Tibial artery (tissue), 4 donors: ENCODE results near the gene SCAP.

ENCODE experiments used
- DNase-seq, 2 donors: peaks; one replicate each; pipeline ENCODE4 v3.0.0-alpha.2; 2019
- H3K27ac ChIP-seq, 2 donors: fragments of 200-600 bp; sonication (generic) in 1 of 2; 1 replicate in 1 of 2; 2 replicates in 1 of 2; pipeline ENCODE4 v1.5.1; 2018 to 2019; ENCODE audit warnings: mild to moderate bottlenecking in 1 of 2
- H3K27me3 ChIP-seq, 2 donors: fragments of 200-600 bp; sonication (generic) in 1 of 2; one replicate each; pipeline versions ENCODE4 v1.5.1 to v1.6.0; 2016 to 2019
- H3K36me3 ChIP-seq, 3 donors: fragments of 200-600 bp; sonication (generic) in 2 of 3; one replicate each; pipeline ENCODE4 v1.5.1; 2016 to 2019; ENCODE audit warnings: mild to moderate bottlenecking in 2 of 3
- H3K4me1 ChIP-seq, 4 donors: fragments of 200-600 bp; sonication (generic) in 2 of 4; 1 replicate in 3 of 4; 2 replicates in 1 of 4; pipeline ENCODE4 v1.5.1; 2016 to 2019
- H3K4me3 ChIP-seq, 2 donors: fragments of 200-600 bp; sonication (generic) in 1 of 2; 1 replicate in 1 of 2; 2 replicates in 1 of 2; pipeline ENCODE4 v1.5.1; 2018 to 2019; ENCODE audit warnings: mild to moderate bottlenecking in 2 of 2
- H3K9me3 ChIP-seq, 3 donors: fragments of 200-600 bp; sonication (generic) in 1 of 3; one replicate each; pipeline ENCODE4 v1.5.1; 2016 to 2019
- CTCF ChIP-seq, 2 experiments: fragments of 200-600 bp in 1 of 2; fragments of 450-650 bp in 1 of 2; IDR thresholded peaks; one replicate each; pipeline ENCODE4 v1.5.1; 2017 to 2019; ENCODE audit warnings: antibody characterized with exemption in 2 of 2, mild to moderate bottlenecking in 1 of 2, moderate library complexity in 1 of 2
- intact Hi-C: fragments of 100-400 bp; cut with DNase I; formaldehyde crosslinking; loops from one replicate; pipeline ENCODE4 v1.15.0; 2023; ENCODE audit warnings: low total_unique reads

SCAP gene

GRCh38 chr3:47398228-47398627 lies 77.5 kb downstream of the SCAP start:
- intact Hi-C loops = no loop called here
- no peak for DNase-seq
- TF ChIP-seq CTCF (IDR thresholded peaks at IDR 0.05) = no peak
- Histone ChIP-seq H3K4me3 (no peak overlapping the region), H3K4me1 (peaks cover 0 to 43% (median 18%) of the 10 kb centered on the region in 4 donors), H3K27ac (peak overlapping the region; percentile 34 to 63), H3K36me3 (peaks cover 0 to 61% (median 0%) of the 10 kb centered on the region in 3 donors), H3K9me3 (no peaks in the 10 kb centered on the region), H3K27me3 (no peaks in the 10 kb centered on the region)

GRCh38 chr3:47394881-47395280 lies 80.9 kb downstream of the SCAP start:
- peak overlapping the region; percentile 2 to 47 for H3K27ac ChIP-seq
- H3K27me3 ChIP-seq = no peaks in the 10 kb centered on the region

GRCh38 chr3:47394140-47394870 lies 81.4 kb downstream of the SCAP start:
- DNase-seq = no peak
- intact Hi-C loops = no loop called here

More at GRCh38 chr3:47394881-47395280, 80.9 kb downstream of the SCAP start:
- Histone ChIP-seq H3K36me3 (peaks cover 0 to 45% (median 0%) of the 10 kb centered on the region in 3 donors), H3K9me3 (no peaks in the 10 kb centered on the region), H3K4me1 (peaks cover 0 to 49% (median 19%) of the 10 kb centered on the region in 4 donors), H3K4me3 (no peak overlapping the region)
- no peak for DNase-seq
- intact Hi-C loops = no loop called here
- TF ChIP-seq CTCF (IDR thresholded peaks at IDR 0.05) = no peak

GRCh38 chr3:47392933-47393332 lies 82.8 kb downstream of the SCAP start:
- no peak for TF ChIP-seq CTCF (IDR thresholded peaks at IDR 0.05)
- intact Hi-C loops = no loop called here
- peaks cover under 1 to 41% (median 5%) of the 10 kb centered on the region in 3 donors for H3K36me3 ChIP-seq
- DNase-seq = no peak
- no peak overlapping the region for H3K4me3 ChIP-seq
- H3K4me1 ChIP-seq = peaks cover 0 to 34% (median 19%) of the 10 kb centered on the region in 4 donors
- no peaks in the 10 kb centered on the region for H3K27me3 ChIP-seq
- no peak overlapping the region for H3K27ac ChIP-seq
- no peaks in the 10 kb centered on the region for H3K9me3 ChIP-seq

More at GRCh38 chr3:47394140-47394870, 81.4 kb downstream of the SCAP start:
- Histone ChIP-seq H3K27ac (peak overlapping the region; percentile 2 to 47), H3K27me3 (no peaks in the 10 kb centered on the region), H3K36me3 (peaks cover 0 to 41% (median 2%) of the 10 kb centered on the region in 3 donors), H3K4me3 (no peak overlapping the region), H3K4me1 (peaks cover 0 to 46% (median 19%) of the 10 kb centered on the region in 4 donors), H3K9me3 (no peaks in the 10 kb centered on the region)
- no peak for TF ChIP-seq CTCF (IDR thresholded peaks at IDR 0.05)

- Histone ChIP-seq H3K4me1 (peaks cover 0 to 39% (median 18%) of the 10 kb centered on the region in 4 donors), H3K27me3 (no peaks in the 10 kb centered on the region), H3K27ac (no peak overlapping the region), H3K9me3 (no peaks in the 10 kb centered on the region), H3K36me3 (peaks cover 5 to 15% (median 8%) of the 10 kb centered on the region in 3 donors), H3K4me3 (no peak overlapping the region)
- DNase-seq = no peak
- intact Hi-C loops = no loop called here
- TF ChIP-seq CTCF (IDR thresholded peaks at IDR 0.05) = no peak
Observed at GRCh38 chr3:47385796-47386195, 89.9 kb downstream of the SCAP start.
